Measurements from ENCODE around the gene CNBP. TPM values are rescaled to one million over a fixed set of nuclear protein-coding genes. Genes with fewer than 3 reads are reported as not detected.

The CNBP gene
- total and polyA plus RNA-seq, 2 of the 13 experiments (the other 11 are each of a cell fraction or from before 2014, with no cell fraction given) = 282 to 354 TPM

DNA sequence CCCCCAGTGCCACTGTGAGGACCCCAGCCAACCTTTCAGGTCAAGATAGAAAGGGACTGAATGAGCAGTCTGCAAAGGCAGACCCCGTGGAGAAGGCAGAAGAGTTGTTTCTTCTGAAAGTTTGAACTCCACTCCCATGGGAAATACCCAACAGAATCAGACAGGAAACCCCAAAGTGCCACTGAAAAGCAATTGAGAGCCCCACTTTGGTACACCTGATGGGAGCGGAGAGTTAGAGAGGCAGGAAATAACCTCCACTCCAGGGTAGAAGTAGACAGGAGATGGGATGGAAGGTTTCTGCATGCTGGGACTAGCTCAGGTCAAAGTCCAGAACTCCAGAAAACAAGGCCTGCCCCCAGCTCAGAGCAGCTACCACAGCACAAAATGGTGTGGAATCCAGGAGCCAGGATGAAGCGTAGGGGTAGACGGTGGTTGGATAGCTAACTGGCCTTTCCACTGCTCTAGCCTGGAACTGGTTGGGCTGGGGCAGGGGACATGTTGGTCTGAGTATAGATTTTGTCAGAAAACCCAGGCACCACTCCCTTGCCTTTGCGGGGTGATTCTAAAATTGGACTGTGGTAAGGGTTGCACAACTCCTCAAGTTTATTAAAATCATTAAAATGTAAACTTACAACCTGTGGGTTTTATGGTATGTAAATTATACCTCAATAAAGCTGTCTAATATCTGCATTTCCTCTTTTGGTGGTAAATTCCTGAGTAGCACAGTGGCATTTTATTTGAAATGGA is 60.2 kb downstream of the CNBP start (continued):
- TF ChIP-seq SNAI1 (CRISPR knock-in tag; IDR thresholded peaks at IDR 0.05; ENCODE audit: borderline replicate concordance) (no peak), PHF8 (CRISPR knock-in tag; IDR thresholded peaks at IDR 0.05) (0 out of 2 replicates have a peak, but pooled peaks have one; percentile 63), FLYWCH1 (CRISPR knock-in tag; IDR thresholded peaks at IDR 0.05) (no peak), TCF12 (IDR thresholded peaks at IDR 0.05) (no peak), TCF12 (CRISPR knock-in tag; IDR thresholded peaks at IDR 0.05) (no peak), ZNF775 (CRISPR knock-in tag; IDR thresholded peaks at IDR 0.05; ENCODE audit: borderline replicate concordance) (no peak), ZFAT (CRISPR knock-in tag; conservative IDR thresholded peaks at IDR 0.05) (no peak), CERS6 (CRISPR knock-in tag; IDR thresholded peaks at IDR 0.05) (no peak), ZNF687 (CRISPR knock-in tag; IDR thresholded peaks at IDR 0.05) (no peak; the same call in 1 of the 2 replicates), ZNF232 (CRISPR knock-in tag; IDR thresholded peaks at IDR 0.05; ENCODE audit: borderline replicate concordance) (peak; percentile 63; the same call in 1 of the 2 replicates), AKAP8 (CRISPR knock-in tag; IDR thresholded peaks at IDR 0.05) (no peak), ZNF792 (CRISPR knock-in tag; IDR thresholded peaks at IDR 0.05) (peak; percentile 65; the same call in 1 of the 2 replicates), GZF1 (CRISPR knock-in tag; IDR thresholded peaks at IDR 0.05) (no peak), ZNF280B (CRISPR knock-in tag; IDR thresholded peaks at IDR 0.05; ENCODE audit: borderline replicate concordance) (no peak), KDM6A (CRISPR knock-in tag; IDR thresholded peaks at IDR 0.05; ENCODE audit: low read depth) (no peak; the same call in 1 of the 2 replicates), HNRNPLL (IDR thresholded peaks at IDR 0.05; ENCODE audit: low read depth, low read length, poor library complexity, severe bottlenecking) (no peak), ZMYM2 (CRISPR knock-in tag; IDR thresholded peaks at IDR 0.05) (no peak), FIP1L1 (IDR thresholded peaks at IDR 0.05; ENCODE audit: borderline replicate concordance, insufficient read depth, low read depth, low read length) (no peak)
- TF ChIP-seq, protein P1, sequence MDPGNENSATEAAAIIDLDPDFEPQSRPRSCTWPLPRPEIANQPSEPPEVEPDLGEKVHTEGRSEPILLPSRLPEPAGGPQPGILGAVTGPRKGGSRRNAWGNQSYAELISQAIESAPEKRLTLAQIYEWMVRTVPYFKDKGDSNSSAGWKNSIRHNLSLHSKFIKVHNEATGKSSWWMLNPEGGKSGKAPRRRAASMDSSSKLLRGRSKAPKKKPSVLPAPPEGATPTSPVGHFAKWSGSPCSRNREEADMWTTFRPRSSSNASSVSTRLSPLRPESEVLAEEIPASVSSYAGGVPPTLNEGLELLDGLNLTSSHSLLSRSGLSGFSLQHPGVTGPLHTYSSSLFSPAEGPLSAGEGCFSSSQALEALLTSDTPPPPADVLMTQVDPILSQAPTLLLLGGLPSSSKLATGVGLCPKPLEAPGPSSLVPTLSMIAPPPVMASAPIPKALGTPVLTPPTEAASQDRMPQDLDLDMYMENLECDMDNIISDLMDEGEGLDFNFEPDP (CRISPR knock-in tag; conservative IDR thresholded peaks at IDR 0.05) = no peak

All from HepG2 (cell line).